ENCODE data around the gene NEFH.

- TF ChIP-seq FOXM1 (IDR thresholded peaks at IDR 0.05; ENCODE audit: borderline replicate concordance) = no peak
- no peak for TF ChIP-seq SUZ12 (IDR thresholded peaks at IDR 0.05)
- TF ChIP-seq SP1 (IDR thresholded peaks at IDR 0.05) = no peak
- no peak for TF ChIP-seq ZNF384 (IDR thresholded peaks at IDR 0.05)
Observed at GRCh38 chr22:29442976-29443375, 37.0 kb upstream of the NEFH start.

Data from HEK293T (cell line).